MCF 10A (cell line): ENCODE data around the gene ARL14EP. TPM values are rescaled to one million over a fixed set of nuclear protein-coding genes. Genes with fewer than 3 reads are reported as not detected.

Source experiments
- BruUV-seq: library from RNA; stranded (reverse); fragments of 400-500 nt; replicated peaks from 2 replicates; lab custom pipeline; 2021; lab: Mats Ljungman, UMichigan
- CTCF ChIA-PET: fragments of 300-600 bp; sonication (Branson Sonifier 250); formaldehyde crosslinking; extraction: SDS; loops from one replicate; lab custom pipeline; 2021; ENCODE audit warnings: antibody characterized with exemption, inconsistent platforms; lab: Yijun Ruan, JAX
- POLR2A ChIA-PET: fragments of 300-600, 350-650 bp; sonication (Branson Sonifier 250); formaldehyde crosslinking; extraction: SDS; loops from one replicate; lab custom pipeline; 2020; ENCODE audit warnings: antibody characterized with exemption, inconsistent platforms; lab: Yijun Ruan, JAX
- DNase-seq: peaks from one replicate; pipeline ENCODE4 v3.0.0-alpha.2; 2018; ENCODE audit not compliant: unreplicated experiment
- H3K27ac Mint-ChIP-seq: one replicate; pipeline ENCODE4 v1.8.0; 2022; ENCODE audit warnings: mild to moderate bottlenecking, low read depth, mixed read lengths; ENCODE audit not compliant: unreplicated experiment
- H3K27me3 Mint-ChIP-seq: one replicate; pipeline ENCODE4 v1.8.0; 2022; ENCODE audit warnings: mixed read lengths; ENCODE audit not compliant: insufficient read depth, unreplicated experiment
- H3K36me3 Mint-ChIP-seq: one replicate; pipeline ENCODE4 v1.8.0; 2022; ENCODE audit warnings: mild to moderate bottlenecking, moderate library complexity, mixed read lengths; ENCODE audit not compliant: insufficient read depth, unreplicated experiment
- H3K4me1 Mint-ChIP-seq: one replicate; pipeline ENCODE4 v1.8.0; 2022; ENCODE audit warnings: mixed read lengths; ENCODE audit not compliant: insufficient read depth, unreplicated experiment
- H3K4me3 Mint-ChIP-seq: one replicate; pipeline ENCODE4 v1.8.0; 2022; ENCODE audit warnings: mild to moderate bottlenecking, moderate library complexity, mixed read lengths; ENCODE audit not compliant: unreplicated experiment
- H3K9me3 Mint-ChIP-seq: one replicate; pipeline ENCODE4 v1.8.0; 2022; ENCODE audit warnings: mixed read lengths; ENCODE audit not compliant: unreplicated experiment
- CTCF ChIP-seq: fragments of 200-600 bp; IDR thresholded peaks from one replicate; pipeline ENCODE4 v1.8.0; 2022; ENCODE audit warnings: antibody characterized with exemption, mild to moderate bottlenecking; ENCODE audit not compliant: unreplicated experiment
- intact Hi-C: fragments of 100-400 bp; cut with micrococcal nuclease; formaldehyde crosslinking; loops from 2 replicates; pipeline ENCODE4 v1.14.1; 2022
- total RNA-seq: library from RNA; stranded (reverse); gene quantifications from 2 replicates; pipeline ENCODE4 v1.2.3, GENCODE V29; 2022

ARL14EP gene
- total RNA-seq, 1 experiment from 2014 or later: 28.4 TPM

DNA sequence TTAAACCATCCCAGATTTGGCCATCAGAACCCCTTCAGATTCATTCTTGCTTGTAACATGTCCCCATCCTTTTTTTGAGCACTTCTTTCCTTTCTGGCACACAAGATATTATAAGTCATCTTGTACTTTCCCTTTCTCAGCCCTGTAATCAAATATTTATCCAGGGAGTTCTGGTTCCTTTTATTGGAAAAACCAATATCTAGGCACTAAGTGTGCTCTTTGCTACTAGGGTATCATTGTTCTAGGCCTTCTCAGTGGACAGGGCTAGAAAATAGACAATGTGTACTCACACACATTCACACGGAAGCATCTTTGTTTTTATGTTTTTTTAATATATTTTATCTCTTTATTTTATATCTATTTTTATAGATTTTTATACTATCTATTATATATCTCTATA, 47.3 kb downstream of the ARL14EP start:
- H3K36me3 Mint-ChIP-seq: no peaks in the 10 kb centered on the region
- H3K27me3 Mint-ChIP-seq: peaks cover 80% of the 10 kb centered on the region
- CTCF ChIA-PET: interaction anchor here (1.0 kb wide), 1 partner anchor 36 kb away, joined by 3 read pairs; no protein-coding TSS in a partner anchor
- no peaks in the 10 kb centered on the region for H3K4me1 Mint-ChIP-seq
- TF ChIP-seq CTCF: no peak
- H3K4me3 Mint-ChIP-seq: no peak overlapping the region
- H3K9me3 Mint-ChIP-seq: no peaks in the 10 kb centered on the region
- no TSS peak for BruUV-seq
- DNase-seq: no peak
- POLR2A ChIA-PET: no interaction called here
- no peak overlapping the region for H3K27ac Mint-ChIP-seq
- intact Hi-C loops: no loop called here

DNA sequence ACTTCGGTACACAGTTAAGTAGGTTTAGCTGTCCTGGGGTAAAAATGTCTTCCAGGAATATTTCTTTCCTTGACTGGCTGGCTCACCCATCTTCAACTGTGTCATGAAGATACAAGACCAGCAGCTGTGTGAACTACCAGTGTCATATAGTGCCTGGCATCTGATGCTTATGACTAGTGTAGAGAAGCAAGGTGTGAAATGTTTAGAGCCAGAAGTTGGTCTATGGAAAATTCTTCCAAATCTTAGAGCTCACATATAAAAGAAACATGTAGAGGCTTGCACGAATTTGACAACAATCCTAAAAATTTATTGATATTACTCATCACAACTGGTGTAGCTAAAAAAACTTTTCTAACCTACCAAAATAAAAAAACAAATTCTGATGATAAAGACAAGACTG, 54.4 kb downstream of the ARL14EP start:
- BruUV-seq: no TSS peak
- H3K4me1 Mint-ChIP-seq: no peaks in the 10 kb centered on the region
- TF ChIP-seq CTCF: no peak

GRCh38 chr11:30380846-30381245, 57.9 kb downstream of the ARL14EP start:
- H3K36me3 Mint-ChIP-seq: no peaks in the 10 kb centered on the region
- no peaks in the 10 kb centered on the region for H3K4me1 Mint-ChIP-seq
- CTCF ChIA-PET: no interaction called here

More for the DNA sequence above, 54.4 kb downstream of the ARL14EP start:
- POLR2A ChIA-PET: interaction anchor here (1.1 to 2.3 kb wide), 3 partner anchors 11 to 28 kb away, joined by 3 to 9 read pairs (median 3); no protein-coding TSS in a partner anchor
- no peaks in the 10 kb centered on the region for H3K36me3 Mint-ChIP-seq
- H3K27ac Mint-ChIP-seq: no peak overlapping the region
- peaks cover 47% of the 10 kb centered on the region for H3K27me3 Mint-ChIP-seq
- no peak overlapping the region for H3K4me3 Mint-ChIP-seq
- CTCF ChIA-PET: interaction anchor here (0.6 to 1.1 kb wide), 4 partner anchors 10 to 235 kb away, joined by 3 read pairs; no protein-coding TSS in a partner anchor
- intact Hi-C loops: no loop called here
- H3K9me3 Mint-ChIP-seq: no peaks in the 10 kb centered on the region
- DNase-seq: no peak

GRCh38 chr11:30381879-30382278, 59.0 kb downstream of the ARL14EP start:
- ChIA-PET POLR2A (no interaction called here), CTCF (interaction anchor here (0.6 to 1.2 kb wide), 7 partner anchors 9 to 949 kb away, joined by 3 to 6 read pairs (median 3); no protein-coding TSS in a partner anchor)
- no peak overlapping the region for H3K4me3 Mint-ChIP-seq
- H3K4me1 Mint-ChIP-seq: no peaks in the 10 kb centered on the region
- H3K36me3 Mint-ChIP-seq: no peaks in the 10 kb centered on the region
- no peak overlapping the region for H3K27ac Mint-ChIP-seq
- H3K27me3 Mint-ChIP-seq: peaks cover 49% of the 10 kb centered on the region
- no peaks in the 10 kb centered on the region for H3K9me3 Mint-ChIP-seq
- BruUV-seq: no TSS peak
- intact Hi-C loops: no loop called here
- no peak for TF ChIP-seq CTCF
- DNase-seq: no peak

More at GRCh38 chr11:30380846-30381245, 57.9 kb downstream of the ARL14EP start:
- intact Hi-C loops: no loop called here
- POLR2A ChIA-PET: no interaction called here
- no peak overlapping the region for H3K27ac Mint-ChIP-seq
- BruUV-seq: no TSS peak
- H3K9me3 Mint-ChIP-seq: no peaks in the 10 kb centered on the region
- H3K4me3 Mint-ChIP-seq: no peak overlapping the region
- TF ChIP-seq CTCF: no peak
- H3K27me3 Mint-ChIP-seq: peaks cover 48% of the 10 kb centered on the region
- DNase-seq: no peak

Other genes starting within 250 kb of the ARL14EP start
- not detected in 2 replicates for gene FSHB, start 92.1 kb upstream of the ARL14EP start, total RNA-seq